Measurements from ENCODE around the gene MGAT3. TPM values are rescaled to one million over a fixed set of nuclear protein-coding genes. Genes with fewer than 3 reads are reported as not detected.

MGAT3 gene
- polyA plus RNA-seq, 1 donor: 22.4 TPM

DNA sequence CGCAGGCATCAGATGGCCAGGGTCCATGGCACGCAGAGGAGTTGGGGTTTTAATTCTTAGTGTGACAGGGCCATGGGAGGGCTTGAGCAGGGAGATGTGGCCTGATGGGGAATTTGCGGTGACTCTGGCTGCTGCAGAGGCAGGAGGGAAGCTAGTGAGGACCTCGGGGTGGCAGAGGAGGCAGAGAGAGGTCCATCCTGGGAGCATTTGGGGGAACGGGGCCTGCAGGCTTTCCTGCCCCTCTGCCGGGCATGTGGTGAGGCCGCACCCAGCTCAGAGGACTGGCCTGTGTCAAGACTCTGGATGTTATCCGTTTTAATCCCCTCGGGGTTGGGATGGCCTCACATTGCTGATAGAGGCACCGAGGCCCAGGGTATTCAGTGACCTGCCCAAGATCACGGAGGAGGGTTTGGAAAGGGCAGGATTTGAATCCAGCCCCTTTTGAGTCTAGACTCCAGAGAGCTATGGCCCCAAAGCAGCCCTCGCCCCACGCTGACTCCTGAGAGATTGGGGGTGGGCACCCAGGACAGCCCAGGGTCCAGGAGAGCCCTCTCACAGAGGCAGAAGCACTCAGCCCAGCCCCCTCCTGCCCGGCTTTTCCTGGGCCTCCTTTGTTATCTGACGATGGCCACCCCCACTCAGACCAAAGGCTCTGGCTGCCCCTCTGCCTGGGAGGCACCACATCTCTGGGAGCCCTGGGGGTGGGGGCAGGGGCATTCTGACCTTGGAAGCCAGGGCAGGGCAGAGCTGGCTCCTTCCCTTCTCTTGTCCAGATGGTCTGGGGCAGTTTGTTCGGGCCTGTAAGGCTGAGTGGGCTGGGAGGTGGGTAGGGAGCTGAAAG lies 13.9 kb downstream of the MGAT3 start:
- DNase-seq: no peak

DNA sequence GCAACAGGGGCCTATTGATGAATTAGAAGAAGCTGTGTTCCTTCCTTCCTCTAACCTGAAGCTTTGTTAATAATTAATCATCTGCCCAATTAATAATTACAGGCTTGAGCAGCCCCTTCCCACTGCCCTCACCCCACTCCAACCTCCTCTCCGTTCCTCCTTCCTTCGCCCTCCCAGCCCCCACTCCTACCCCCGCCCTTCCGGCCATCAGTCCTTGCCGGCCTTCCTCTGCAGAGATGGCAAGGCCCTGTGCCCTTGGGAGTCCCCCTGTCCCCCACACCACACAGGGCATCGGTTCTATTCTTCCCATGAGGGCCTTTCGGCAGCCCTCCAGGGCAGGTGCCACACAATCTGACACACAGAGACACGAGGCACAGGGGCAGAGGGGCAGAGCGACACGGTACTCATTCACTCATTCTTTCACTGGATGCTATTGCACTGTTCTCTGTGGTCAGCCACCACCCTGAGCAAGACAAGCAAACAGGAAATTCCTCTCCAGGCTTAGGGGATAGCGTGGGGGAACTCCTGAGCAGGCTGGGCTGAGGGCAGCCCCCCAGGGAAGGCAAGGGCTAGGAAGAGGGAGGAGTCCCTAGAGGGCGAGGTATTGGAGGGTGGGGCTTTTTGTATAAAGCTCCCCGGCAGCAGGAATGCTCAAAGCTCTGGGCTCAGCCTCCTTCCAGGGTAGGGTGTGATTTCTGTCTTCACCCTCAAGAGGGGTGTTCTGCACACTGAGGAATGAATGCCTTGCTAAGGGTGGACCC lies 14.7 kb downstream of the MGAT3 start:
- DNase-seq: no peak

DNA sequence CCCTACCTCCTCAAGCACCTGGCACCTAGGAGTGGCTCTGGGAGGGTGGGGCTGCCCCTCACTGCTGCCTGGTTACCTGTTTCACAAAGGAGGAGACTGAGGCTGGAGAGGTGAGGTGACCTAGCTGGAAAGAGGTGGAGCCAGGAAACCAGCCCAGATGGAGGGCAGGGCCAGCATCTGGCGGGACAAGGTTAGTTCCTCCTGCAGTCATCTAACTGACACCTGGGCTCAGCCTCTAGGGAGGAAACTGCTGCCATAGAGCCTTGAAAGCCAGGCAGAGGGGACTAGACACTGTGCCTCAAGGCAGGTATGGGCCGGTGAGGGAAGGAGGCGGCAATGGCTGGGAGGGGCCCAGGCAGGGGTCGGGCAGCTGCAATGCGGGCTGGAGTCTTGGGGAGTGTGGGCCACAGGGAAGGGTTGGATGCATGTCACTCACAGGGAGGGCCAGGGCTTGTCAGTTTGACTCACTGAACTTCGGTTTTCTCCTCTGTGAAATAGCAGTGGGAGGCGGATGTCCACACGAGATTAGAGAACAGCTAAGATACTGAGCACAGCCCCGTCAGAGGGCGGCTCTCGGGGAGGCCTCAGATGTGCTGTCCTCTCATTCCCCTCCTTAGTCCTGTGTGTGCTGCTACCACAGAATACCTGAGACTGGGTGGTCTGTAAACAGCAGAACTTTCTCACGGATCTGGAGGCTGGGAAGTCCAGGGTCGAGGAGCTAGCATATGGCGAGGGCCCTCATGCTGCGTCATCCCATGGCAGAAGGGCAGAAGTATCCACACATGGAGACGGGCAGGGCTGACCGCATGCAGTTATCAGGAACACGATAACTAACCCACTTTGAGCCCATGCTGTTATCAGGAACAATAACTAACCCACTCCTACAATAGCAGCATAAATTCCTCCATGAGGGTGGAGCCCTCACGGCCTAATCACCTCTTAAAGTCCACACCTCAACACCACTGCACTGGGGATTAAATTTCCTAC lies 16.1 kb downstream of the MGAT3 start:
- no peak for DNase-seq

DNA sequence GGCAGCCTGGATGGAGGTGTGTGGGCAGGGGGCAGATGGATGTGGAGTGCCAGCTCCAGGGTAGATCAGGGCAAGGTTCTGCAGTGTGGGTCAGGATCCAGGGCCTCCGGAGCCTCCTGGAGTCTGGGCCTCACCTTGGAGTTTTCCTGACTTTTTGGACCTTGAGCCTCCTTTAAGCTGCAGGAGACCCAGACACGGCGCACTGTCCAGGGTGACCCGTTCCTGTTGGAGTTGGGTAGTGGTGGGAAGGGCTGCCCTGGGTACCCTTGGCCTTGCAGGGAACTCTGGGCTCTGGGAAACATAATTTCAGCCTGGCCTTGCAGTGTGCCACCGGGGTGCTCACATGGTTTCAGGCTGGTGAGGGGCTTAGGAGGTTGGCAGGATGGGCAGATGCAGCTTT lies 17.0 kb downstream of the MGAT3 start:
- DNase-seq: no peak

DNA sequence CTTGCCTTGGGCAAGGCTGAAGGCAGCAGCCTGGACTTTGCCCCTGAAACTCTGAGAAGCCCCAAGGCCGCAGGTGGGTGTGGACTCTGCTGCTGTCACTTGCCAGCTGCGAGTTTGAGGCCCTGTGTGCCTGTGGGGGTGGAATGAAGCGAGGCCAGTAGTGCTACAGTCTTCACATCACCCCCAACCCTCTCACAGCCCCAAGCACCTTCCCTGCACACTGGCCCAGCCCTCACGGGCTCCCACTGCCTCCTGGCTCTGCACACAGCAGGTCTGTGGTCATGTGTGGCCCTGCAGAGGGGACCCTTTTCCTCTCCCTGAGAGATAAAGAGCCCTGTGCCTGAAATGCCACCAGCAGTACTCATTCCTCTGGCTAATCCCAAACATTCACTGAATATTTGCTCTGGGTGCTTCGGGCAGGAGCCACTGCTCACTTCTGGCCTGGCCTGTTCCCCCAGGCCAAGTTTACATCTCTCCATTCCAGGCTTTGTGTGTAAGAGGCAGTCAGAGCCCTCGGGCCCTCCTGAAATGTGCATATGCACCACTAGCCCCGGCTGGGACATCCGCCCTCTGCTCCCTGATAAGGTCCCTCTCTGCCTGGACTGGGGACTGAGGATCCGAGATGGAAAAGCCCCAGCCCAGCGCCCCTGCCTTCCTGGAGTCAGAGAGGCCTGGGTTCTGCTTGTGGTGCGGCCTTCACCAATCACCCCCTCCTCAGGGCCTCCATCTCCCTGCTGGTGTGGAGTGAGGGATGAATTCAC lies 17.7 kb downstream of the MGAT3 start:
- DNase-seq: no peak

DNA sequence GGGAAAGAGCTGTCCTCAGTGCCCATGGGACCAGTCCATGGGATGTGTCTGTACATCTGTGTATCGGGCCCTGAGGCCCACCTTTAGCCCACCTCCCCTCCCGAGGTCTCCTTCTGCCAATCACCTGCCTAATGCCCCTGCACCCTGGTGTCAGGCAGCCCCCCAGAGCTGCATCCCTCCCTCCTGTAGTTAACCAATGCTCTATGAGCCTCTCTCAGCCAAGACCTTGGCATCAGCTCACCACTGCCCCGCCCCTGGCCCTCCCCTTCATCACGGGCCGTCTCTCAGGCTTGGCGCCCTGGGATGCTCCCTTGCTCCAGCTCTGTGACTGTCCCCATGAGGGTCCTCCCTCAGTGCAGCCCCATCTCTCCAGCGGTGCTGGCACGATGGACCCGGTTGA lies 18.5 kb downstream of the MGAT3 start:
- no peak for DNase-seq

DNA sequence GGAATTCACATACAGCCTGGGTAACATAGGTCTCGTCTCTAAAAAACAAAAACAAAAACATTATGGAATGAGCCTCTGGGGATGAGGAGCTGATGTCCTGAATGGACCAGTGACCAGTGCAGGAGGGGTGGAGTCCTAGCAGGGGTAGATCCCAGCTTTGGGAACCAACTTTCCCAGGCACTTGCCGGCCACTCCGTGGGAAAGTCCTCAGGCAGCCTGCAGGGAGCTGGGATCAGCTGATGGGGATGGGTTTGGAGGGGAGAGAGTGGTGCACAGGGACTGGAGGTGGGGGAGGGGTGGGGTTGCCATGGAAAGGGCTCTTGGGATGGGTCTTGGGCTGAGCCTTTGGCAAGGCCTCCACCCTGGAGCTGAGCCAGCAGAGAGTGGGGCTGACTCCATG lies 19.1 kb downstream of the MGAT3 start:
- DNase-seq: no peak

DNA sequence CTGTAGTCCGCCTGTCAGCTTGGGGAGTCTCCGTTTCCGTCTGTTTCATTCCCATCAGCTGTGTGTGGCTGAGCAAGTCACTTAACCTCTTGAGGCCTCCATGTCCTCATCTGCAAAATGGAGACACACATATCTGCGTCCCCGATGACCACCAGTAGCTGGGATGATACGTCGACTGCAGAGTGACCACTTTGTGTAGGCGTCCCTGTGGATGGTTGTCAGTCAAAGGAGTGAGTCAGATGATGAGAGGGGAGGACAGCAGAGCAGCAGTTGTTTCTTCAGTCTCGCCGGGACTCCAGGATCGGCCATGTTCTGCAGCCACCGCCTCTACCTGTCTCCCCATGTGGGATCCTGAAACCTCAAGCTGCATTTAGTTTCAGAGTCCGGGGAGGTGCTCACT lies 19.9 kb downstream of the MGAT3 start:
- no peak for DNase-seq

DNA sequence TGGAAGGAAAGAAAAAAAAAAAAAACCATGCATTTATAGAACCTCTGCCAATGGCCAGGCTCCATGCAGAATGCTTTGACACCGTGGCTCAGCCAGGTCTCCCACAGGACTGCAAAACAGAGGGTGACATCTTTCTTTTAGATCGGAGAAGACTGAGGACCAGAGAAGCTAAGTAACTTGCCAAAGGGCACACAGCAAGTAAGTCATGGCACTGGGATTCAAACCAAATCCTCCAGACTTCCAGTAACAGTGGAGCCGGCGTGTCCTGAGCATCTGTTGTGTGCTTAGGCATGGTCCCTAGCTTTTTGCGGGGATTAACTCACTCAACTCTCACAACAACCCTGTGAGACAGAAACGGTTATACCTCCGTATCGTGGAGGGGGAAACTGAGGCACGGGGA lies 20.7 kb downstream of the MGAT3 start:
- DNase-seq: no peak

DNA sequence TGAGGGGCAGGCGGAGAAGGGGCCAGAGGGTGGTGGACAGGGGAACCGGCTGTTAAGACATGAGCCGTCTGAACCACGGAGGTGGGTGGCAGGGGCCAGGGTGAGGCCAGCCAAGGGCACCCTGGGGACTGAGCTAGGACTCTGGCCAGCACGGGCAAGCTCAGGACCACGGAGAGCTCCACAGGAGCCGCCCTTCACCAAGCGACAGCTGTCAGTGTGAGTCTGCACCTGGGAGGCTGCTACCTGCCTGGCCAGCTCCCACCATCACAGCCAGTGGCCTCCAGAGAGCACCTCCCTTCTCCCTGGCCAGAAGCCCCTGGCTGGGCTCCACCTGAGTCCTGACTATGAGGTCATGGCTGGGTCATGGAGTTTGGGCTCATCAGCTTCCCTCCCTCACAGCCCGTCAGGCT lies 21.6 kb downstream of the MGAT3 start:
- DNase-seq: no peak

DNA sequence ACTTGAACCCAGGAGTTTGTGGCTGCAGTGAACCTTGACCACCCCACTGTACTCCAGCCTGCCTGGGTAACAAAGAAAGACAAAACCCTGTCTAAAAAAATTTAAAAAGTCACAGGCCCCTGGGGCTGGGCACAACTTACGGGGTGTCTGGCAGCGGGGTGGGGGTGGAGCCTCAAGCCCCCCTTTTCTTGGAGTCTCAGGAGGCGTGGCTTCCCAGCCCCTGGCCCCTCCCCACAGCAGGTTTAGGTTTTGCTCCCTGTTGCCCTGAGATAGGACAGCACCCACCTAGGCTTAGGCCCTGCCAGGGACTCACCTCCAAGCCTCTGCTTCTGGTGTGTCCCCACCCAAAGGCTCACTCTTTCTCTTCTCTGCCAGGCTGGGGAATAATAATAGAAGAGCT lies 22.4 kb downstream of the MGAT3 start:
- no peak for DNase-seq

DNA sequence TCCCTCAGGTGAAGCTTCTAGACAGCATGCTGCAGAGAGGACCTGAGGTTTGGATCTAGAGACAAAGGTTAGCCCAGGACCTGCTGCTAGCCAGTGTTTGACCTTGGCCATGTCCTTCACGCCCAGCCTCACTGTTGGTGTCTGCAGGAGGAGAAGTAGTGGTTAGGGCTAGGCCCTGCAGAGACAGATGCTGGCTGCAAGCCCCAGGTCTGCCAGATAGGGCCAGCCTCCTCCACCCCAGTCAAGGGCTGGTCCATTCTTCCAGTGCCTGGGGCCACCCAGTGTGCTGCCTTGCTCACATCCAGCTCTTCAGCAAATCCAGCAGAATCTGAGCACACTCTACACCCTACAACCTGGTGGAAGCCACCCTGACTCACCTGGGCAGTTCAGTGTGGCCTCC lies 23.7 kb downstream of the MGAT3 start:
- no peak for DNase-seq

DNA sequence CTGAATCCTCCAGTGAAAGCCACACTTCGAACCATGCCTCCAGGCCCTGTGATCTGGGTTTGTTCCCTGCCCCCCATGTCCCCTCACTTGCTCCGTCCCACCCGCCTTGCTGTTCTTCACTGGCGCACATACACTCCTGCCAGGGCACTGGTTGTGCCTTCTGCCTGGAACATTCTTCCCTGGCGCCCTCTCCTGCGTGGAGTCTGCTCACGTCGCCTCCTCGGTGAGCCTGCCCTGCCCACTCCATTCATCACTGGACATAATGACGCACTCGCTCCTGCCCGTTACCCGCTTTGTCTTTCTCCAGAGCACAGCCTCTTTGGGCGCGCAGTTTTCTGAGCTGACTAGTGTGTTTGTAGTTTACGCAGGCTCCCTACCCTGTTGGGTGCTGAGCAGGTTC lies 24.2 kb downstream of the MGAT3 start:
- no peak for DNase-seq

DNA sequence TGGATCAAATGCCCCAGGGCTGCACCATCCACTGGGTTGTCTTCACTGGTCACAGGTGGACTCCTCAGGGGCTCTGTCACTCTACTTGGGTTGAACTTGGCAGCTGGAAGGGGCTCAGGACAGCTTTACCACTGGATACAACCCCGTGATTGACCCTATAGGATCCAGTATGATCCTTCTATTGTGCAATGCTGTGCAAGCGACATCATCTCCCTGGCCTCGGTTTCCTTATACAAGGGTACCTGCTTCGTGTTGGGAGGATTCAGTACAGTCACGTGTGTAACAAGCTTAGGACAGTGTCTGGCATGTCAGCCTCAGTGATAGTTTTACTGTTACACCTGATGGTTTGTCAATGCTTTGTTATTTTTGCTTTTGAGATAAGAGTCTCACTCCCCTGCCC lies 24.8 kb downstream of the MGAT3 start:
- DNase-seq: no peak

DNA sequence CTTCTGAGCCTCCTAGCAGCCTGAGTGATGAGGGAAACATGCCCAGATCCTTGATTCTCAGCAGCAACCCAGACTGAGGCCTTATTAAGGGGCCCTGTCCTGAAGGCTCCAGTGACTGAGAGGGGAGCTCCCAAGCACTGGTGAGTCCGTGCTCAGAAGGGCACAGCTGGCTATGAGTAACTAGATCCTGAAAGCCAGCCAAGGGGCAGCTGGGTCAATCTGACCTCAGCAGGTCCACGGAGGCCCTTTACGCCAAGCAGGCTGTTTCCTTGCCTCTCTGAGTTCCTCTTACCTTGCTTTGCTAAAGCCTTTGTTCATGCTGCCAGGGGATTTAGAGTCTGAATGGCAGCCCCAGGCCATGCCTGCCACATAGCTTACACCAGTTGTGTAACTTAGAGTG lies 26.0 kb downstream of the MGAT3 start:
- DNase-seq: no peak

DNA sequence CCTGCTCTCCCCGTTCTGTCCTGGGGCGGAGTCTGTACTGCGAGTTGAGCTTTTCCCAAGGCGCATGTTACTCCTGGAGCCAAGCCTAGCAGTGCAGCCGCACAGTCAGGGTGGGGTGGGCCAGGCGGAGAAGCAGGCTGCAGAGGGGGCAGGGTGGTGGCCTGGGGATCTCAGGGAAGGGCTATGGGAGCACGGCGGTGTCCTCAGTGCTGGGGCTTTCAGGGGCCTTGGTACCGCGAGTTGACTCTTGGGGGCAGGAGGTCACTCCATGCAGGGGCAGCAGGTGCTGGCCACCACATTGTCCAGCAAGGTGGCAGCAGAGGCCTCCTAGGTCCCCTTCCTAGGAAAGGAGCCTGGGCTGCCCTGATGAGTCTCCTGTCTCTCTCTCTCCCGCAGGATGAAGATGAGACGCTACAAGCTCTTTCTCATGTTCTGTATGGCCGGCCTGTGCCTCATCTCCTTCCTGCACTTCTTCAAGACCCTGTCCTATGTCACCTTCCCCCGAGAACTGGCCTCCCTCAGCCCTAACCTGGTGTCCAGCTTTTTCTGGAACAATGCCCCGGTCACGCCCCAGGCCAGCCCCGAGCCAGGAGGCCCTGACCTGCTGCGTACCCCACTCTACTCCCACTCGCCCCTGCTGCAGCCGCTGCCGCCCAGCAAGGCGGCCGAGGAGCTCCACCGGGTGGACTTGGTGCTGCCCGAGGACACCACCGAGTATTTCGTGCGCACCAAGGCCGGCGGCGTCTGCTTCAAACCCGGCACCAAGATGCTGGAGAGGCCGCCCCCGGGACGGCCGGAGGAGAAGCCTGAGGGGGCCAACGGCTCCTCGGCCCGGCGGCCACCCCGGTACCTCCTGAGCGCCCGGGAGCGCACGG lies 30.4 kb downstream of the MGAT3 start:
- DNase-seq: no peak

DNA sequence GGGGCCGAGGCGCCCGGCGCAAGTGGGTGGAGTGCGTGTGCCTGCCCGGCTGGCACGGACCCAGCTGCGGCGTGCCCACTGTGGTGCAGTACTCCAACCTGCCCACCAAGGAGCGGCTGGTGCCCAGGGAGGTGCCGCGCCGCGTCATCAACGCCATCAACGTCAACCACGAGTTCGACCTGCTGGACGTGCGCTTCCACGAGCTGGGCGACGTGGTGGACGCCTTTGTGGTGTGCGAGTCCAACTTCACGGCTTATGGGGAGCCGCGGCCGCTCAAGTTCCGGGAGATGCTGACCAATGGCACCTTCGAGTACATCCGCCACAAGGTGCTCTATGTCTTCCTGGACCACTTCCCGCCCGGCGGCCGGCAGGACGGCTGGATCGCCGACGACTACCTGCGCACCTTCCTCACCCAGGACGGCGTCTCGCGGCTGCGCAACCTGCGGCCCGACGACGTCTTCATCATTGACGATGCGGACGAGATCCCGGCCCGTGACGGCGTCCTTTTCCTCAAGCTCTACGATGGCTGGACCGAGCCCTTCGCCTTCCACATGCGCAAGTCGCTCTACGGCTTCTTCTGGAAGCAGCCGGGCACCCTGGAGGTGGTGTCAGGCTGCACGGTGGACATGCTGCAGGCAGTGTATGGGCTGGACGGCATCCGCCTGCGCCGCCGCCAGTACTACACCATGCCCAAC lies 31.2 kb downstream of the MGAT3 start:
- no peak for DNase-seq

DNA sequence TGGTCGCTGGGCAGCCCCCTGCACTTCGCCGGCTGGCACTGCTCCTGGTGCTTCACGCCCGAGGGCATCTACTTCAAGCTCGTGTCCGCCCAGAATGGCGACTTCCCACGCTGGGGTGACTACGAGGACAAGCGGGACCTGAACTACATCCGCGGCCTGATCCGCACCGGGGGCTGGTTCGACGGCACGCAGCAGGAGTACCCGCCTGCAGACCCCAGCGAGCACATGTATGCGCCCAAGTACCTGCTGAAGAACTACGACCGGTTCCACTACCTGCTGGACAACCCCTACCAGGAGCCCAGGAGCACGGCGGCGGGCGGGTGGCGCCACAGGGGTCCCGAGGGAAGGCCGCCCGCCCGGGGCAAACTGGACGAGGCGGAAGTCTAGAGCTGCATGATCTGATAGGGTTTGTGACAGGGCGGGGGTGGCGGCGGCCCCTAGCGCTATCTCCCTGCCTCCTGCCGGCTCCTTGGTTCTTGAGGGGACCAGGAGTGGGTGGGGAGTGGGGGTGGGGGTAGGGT lies 31.8 kb downstream of the MGAT3 start:
- no peak for DNase-seq
